ENCODE results near the gene STK24. TPM values are rescaled to one million over a fixed set of nuclear protein-coding genes. Genes with fewer than 3 reads are reported as not detected.
"Not testable (repeated sequence)": the region's sequence is repeated elsewhere in the genome, so short reads cannot be mapped to it uniquely, and the experiment has no call there.

STK24 gene
- polyA plus RNA-seq, 2 of the 4 experiments (the other 2 are of a cell fraction): 46.1 to 55.6 TPM

DNA sequence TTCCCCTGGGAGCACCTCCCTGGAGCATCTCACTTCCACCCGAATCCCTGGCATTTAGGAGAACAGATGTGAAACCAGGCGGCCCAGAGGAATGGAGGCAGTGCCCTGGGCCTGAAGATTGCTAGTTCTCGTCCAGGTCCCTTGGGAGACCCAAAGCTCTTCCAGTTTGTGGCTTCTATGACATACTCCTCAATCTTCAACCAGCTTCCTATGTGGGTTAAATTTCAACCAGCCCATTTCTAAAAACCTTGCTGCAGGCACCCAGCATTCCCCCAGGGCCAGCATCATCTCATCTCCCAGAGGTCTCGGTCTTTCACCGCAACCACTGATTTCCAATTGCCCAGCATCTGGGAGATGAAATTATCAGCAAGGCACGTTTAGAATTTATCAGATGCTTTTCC is 46.0 kb upstream of the STK24 start:
- DNase-seq (ENCODE audit: low read depth in 1 of 2, low spot score in 1 of 2) (no peak), FAIRE-seq (no peak), ATAC-seq (no peak)
- no peaks in the 10 kb centered on the region for H3K9me3 ChIP-seq
- H3K4me3 ChIP-seq: no peak overlapping the region
- no peak overlapping the region for H3K4me2 ChIP-seq
- H3K27ac ChIP-seq: no peak overlapping the region
- TF ChIP-seq BHLHE40 (IDR thresholded peaks at IDR 0.05; ENCODE audit: low read depth, low read length) (no peak), ESRRA (IDR thresholded peaks at IDR 0.05; ENCODE audit: borderline replicate concordance, low read length) (no peak)
- 54% methylated on average over 6 of the region's 6 CpGs for WGBS (ENCODE audit: missing lambda C conversion rate)
- CTCF ChIA-PET: interaction anchor here (1.9 kb wide), 1 partner anchor 30 kb away, joined by 5 read pairs; no protein-coding TSS in a partner anchor
- H3K4me1 ChIP-seq: peaks cover 6% of the 10 kb centered on the region
- POLR2A ChIA-PET: interaction anchor here (0.7 kb wide), 1 partner anchor 576 kb away, joined by 4 read pairs; no protein-coding TSS in a partner anchor

DNA sequence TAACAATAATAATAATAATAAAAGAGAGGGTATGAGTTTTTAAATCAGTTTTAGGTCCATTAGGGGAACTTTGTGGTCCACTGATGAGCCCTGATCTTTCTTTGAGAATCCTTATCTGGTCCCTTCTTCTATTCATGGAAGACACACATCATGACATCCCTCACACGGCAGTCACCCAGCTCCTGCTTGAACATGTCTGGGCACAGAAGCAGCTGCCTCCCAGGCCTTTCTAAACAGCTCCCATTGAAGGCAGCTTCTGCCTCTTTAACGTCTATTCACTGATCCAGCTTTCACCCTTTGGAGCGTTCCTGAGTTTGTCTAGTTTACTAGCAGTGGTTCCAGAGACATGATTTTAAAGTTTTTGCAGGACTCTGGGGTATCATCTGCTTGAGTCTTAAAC is 42.6 kb upstream of the STK24 start:
- CTCF ChIA-PET: no interaction called here
- no peak for TF ChIP-seq JUNB (IDR thresholded peaks at IDR 0.05)
- no peak for TF ChIP-seq RNF2 (IDR thresholded peaks at IDR 0.05; ENCODE audit: borderline replicate concordance, low read depth)
- no peak for TF ChIP-seq FOXS1 (CRISPR knock-in tag; IDR thresholded peaks at IDR 0.05)
- TF ChIP-seq BHLHE40 (IDR thresholded peaks at IDR 0.05; ENCODE audit: low read depth, low read length): no peak
- no peak for TF ChIP-seq EHMT2 (IDR thresholded peaks at IDR 0.05; ENCODE audit: low read depth)
- TF ChIP-seq RARB (CRISPR knock-in tag; IDR thresholded peaks at IDR 0.05): no peak
- Histone ChIP-seq H3K4me2 (no peak overlapping the region), H3K4me3 (no peak overlapping the region), H3K9me3 (no peaks in the 10 kb centered on the region), H3K27ac (no peak overlapping the region), H3K4me1 (no peaks in the 10 kb centered on the region)
- WGBS (ENCODE audit: missing lambda C conversion rate): 81% methylated on average over 3 of the region's 3 CpGs
- POLR2A ChIA-PET: no interaction called here
- no peak for ATAC-seq
- FAIRE-seq: no peak
- no peak for DNase-seq (ENCODE audit: low read depth in 1 of 2, low spot score in 1 of 2)

DNA sequence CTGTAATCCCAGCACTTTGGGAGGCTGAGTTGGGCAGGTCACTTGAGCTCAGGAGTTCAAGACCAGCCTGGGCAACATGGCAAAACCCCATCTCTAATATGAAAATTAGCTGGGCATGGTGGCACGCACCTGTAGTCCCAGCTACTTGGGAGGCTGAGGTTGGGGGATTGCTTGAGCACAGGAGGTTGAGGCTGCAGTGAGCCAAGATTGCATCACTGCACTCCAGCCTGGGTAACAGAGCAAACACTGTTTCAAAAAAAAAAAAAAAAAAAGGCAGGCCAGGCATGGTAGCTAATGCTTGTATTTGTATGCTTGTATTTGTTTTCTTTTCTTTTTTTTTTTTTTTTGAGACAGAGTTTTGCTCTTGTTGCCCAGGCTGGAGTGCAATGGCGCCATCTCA is 38.7 kb upstream of the STK24 start:
- H3K9me3 ChIP-seq: not testable (repeated sequence)
- CTCF ChIA-PET: interaction anchor here (0.6 to 1.2 kb wide), 5 partner anchors 10 to 318 kb away, joined by 3 to 4 read pairs (median 3); no protein-coding TSS in a partner anchor
- 92% methylated on average over 2 of the region's 2 CpGs for WGBS (ENCODE audit: missing lambda C conversion rate)

DNA sequence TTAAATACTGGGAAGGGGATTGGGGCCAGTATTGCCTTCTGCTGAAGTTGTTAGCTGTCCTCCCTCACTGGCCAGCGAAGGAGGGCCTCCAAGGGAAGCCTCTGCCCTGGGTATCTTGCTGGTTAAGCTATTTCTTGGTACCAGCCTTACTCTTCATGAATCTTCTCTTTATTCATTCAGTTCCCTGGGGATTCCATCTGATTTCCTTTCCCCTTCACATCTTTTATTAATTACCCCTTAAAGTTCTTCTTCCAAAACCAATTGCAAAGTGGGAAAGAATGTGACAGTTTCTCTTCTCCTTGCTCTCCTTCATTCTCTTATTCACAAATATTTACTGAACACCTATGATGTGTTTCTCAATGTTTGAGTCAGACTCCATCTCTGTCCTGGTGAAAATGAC is 36.7 kb upstream of the STK24 start:
- WGBS (ENCODE audit: missing lambda C conversion rate): 33% methylated on average over 1 of the region's 1 CpG
- Histone ChIP-seq H3K4me2 (no peak overlapping the region), H3K27ac (no peak overlapping the region), H3K4me3 (no peak overlapping the region), H3K9me3 (no peaks in the 10 kb centered on the region), H3K4me1 (no peaks in the 10 kb centered on the region)
- FAIRE-seq (no peak), DNase-seq (ENCODE audit: low read depth in 1 of 2, low spot score in 1 of 2) (no peak), ATAC-seq (no peak)
- ChIA-PET POLR2A (no interaction called here), CTCF (interaction anchor here (1.3 to 1.5 kb wide), 2 partner anchors 40 to 169 kb away, joined by 3 to 4 read pairs; no protein-coding TSS in a partner anchor)
- no peak for TF ChIP-seq HEYL (CRISPR knock-in tag; IDR thresholded peaks at IDR 0.05)
- no peak for TF ChIP-seq ZFP36 (IDR thresholded peaks at IDR 0.05; ENCODE audit: borderline replicate concordance, partially characterized antibody)
- no peak for TF ChIP-seq CBX2 (IDR thresholded peaks at IDR 0.05; ENCODE audit: borderline replicate concordance, low read depth)
- no peak for TF ChIP-seq NR3C1 (IDR thresholded peaks at IDR 0.05)
- TF ChIP-seq PHF8 (IDR thresholded peaks at IDR 0.05; ENCODE audit: borderline replicate concordance, low read depth): no peak
- TF ChIP-seq HDAC2 (IDR thresholded peaks at IDR 0.05): no peak
- TF ChIP-seq MAFK (IDR thresholded peaks at IDR 0.05; ENCODE audit: partially characterized antibody): no peak
- TF ChIP-seq ZNF302 (CRISPR knock-in tag; IDR thresholded peaks at IDR 0.05): no peak
- TF ChIP-seq, protein P1, sequence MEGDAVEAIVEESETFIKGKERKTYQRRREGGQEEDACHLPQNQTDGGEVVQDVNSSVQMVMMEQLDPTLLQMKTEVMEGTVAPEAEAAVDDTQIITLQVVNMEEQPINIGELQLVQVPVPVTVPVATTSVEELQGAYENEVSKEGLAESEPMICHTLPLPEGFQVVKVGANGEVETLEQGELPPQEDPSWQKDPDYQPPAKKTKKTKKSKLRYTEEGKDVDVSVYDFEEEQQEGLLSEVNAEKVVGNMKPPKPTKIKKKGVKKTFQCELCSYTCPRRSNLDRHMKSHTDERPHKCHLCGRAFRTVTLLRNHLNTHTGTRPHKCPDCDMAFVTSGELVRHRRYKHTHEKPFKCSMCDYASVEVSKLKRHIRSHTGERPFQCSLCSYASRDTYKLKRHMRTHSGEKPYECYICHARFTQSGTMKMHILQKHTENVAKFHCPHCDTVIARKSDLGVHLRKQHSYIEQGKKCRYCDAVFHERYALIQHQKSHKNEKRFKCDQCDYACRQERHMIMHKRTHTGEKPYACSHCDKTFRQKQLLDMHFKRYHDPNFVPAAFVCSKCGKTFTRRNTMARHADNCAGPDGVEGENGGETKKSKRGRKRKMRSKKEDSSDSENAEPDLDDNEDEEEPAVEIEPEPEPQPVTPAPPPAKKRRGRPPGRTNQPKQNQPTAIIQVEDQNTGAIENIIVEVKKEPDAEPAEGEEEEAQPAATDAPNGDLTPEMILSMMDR (IDR thresholded peaks at IDR 0.05): no peak
- TF ChIP-seq, protein P2, sequence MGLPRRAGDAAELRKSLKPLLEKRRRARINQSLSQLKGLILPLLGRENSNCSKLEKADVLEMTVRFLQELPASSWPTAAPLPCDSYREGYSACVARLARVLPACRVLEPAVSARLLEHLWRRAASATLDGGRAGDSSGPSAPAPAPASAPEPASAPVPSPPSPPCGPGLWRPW (IDR thresholded peaks at IDR 0.05): no peak
- no peak for TF ChIP-seq ZC3H11A (IDR thresholded peaks at IDR 0.05)
- TF ChIP-seq, protein P3, sequence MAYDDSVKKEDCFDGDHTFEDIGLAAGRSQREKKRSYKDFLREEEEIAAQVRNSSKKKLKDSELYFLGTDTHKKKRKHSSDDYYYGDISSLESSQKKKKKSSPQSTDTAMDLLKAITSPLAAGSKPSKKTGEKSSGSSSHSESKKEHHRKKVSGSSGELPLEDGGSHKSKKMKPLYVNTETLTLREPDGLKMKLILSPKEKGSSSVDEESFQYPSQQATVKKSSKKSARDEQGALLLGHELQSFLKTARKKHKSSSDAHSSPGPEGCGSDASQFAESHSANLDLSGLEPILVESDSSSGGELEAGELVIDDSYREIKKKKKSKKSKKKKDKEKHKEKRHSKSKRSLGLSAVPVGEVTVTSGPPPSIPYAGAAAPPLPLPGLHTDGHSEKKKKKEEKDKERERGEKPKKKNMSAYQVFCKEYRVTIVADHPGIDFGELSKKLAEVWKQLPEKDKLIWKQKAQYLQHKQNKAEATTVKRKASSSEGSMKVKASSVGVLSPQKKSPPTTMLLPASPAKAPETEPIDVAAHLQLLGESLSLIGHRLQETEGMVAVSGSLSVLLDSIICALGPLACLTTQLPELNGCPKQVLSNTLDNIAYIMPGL (CRISPR knock-in tag; IDR thresholded peaks at IDR 0.05; ENCODE audit: borderline replicate concordance): no peak
- TF ChIP-seq FOSL2 (IDR thresholded peaks at IDR 0.05): no peak
- no peak for TF ChIP-seq FOSL2 (CRISPR knock-in tag; IDR thresholded peaks at IDR 0.05)
- no peak for TF ChIP-seq ESRRA (IDR thresholded peaks at IDR 0.05; ENCODE audit: borderline replicate concordance, low read length)
- no peak for TF ChIP-seq KDM1A (IDR thresholded peaks at IDR 0.05; ENCODE audit: low read depth)
- TF ChIP-seq, protein P4, sequence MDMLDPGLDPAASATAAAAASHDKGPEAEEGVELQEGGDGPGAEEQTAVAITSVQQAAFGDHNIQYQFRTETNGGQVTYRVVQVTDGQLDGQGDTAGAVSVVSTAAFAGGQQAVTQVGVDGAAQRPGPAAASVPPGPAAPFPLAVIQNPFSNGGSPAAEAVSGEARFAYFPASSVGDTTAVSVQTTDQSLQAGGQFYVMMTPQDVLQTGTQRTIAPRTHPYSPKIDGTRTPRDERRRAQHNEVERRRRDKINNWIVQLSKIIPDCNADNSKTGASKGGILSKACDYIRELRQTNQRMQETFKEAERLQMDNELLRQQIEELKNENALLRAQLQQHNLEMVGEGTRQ (IDR thresholded peaks at IDR 0.05): no peak
- no peak for TF ChIP-seq JUN (IDR thresholded peaks at IDR 0.05)
- TF ChIP-seq HOXB5 (CRISPR knock-in tag; IDR thresholded peaks at IDR 0.05): no peak
- no peak for TF ChIP-seq GATA3 (IDR thresholded peaks at IDR 0.05; ENCODE audit: borderline replicate concordance)

More for the DNA sequence above, 38.7 kb upstream of the STK24 start:
- H3K4me2 ChIP-seq; H3K4me1 ChIP-seq; DNase-seq (ENCODE audit: low read depth in 1 of 2, low spot score in 1 of 2); H3K4me3 ChIP-seq; FAIRE-seq; H3K27ac ChIP-seq; POLR2A ChIA-PET; ATAC-seq: not testable (repeated sequence)

All from A549 (cell line).